ENCODE measurements around the gene HOXC11.

Gene HOXC11

GRCh38 chr12:53944209-53944608, 28.7 kb upstream of the HOXC11 start:
- DNase-seq = no peak

- DNase-seq = no peak
Measured at GRCh38 chr12:53944907-53945847, 27.7 kb upstream of the HOXC11 start.

- DNase-seq = no peak
Measured at GRCh38 chr12:53947743-53948142, 25.2 kb upstream of the HOXC11 start.

DNA sequence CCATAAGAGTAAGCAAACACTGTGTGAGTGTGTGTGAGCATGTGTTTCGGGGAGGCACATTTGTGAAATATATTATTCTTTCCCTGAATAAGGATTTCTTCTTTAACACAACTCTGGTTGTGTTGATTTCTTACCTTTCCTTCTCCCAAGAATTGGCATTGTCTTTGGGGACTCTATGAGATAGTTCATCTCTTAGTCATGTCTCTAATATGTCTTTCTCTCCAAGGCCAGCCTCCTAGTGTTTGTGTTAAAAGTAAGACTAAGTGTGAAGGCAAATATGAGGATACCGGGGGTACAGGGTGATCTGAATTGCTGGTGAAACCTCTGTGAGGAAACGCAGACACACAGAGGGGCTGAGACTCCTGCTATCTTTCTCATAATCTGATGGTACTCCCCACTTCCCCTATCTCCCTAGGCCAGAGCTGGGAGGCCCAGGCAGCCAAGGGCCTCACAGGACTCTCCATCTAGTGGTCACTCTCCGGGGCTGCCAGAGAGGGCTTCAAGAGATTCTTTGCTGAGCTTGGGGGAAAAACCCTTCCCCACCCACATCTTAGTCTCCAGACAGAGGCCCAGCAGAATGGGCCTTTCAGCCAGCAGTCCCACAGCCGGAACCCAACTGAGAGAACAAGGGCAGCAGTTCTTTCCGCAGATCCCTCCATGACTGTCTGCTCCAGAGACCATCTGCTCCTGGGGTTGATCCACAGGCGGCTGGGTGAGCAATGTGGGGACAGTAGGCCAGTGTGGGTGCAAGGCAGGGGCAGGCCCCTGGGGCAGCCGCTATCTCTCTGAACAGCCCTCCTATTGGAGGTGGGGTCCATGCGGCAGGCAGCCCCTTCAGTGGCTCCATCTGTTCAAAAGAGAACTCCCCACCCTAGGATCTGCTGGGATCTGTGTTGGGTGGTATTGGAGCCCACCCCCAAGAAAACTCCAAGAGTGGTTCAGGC, 24.0 kb upstream of the HOXC11 start:
- no peak for DNase-seq

- DNase-seq = no peak
Measured at GRCh38 chr12:53949631-53950436, 23.1 kb upstream of the HOXC11 start.

DNA sequence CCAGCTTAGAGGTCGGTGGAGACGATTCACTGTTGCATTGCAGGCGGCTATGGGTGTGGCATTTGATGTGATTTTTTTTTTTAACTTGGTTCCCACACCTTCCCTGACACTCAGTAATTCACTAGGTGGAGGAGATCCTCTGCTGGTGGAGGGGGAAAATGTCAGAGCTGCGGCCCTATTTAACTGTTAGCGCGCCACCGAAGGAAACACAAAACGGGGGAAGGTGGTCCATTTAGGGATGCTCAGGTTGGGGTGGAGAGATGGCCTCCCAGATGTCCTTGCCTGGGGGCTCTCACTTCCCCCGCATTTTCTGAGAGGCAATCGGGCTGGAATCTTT, 22.5 kb upstream of the HOXC11 start:
- DNase-seq = no peak

DNA sequence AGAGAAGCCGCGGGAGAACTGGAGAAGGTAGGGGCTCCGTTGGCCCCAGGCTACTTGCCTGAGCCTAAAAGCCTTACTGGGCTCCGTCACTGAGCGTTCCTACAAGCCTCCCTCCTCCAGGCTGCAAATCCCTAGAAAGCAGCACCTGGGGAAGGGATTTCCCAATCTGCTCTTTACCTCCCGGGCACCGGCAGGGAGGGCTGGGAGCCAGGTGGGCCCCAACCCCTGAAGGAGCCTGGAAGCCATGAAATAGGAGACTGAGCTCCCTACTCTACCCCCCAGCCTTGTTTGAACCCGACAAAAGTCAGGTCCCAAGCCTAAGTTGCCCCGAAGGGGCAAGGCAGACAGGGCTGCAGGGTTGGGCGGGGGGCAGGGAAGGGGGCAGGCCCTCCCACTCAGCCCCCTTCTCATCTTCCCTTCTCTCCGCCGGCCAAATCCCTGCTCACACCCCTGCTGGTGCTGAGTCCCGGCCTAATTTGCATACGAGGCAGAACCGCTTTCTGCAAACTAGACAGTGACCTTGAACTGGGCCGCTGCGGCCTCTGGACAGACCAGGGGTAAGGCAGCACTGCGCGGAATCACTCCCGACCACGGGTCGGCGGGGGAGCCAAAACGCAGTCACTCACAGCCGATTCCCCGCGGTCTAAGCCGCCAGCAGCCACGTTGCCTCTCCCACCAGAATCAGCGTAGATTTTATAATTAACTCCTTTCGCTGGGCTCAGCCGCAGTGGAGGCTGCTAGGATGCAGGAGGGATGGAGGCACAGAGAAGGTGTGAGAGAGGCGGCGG, 21.9 kb upstream of the HOXC11 start:
- DNase-seq = no peak

- DNase-seq = no peak
Measured at GRCh38 chr12:53951577-53952334, 21.2 kb upstream of the HOXC11 start.

GRCh38 chr12:53952335-53952694, 20.6 kb upstream of the HOXC11 start:
- DNase-seq = no peak

GRCh38 chr12:53952871-53953734, 19.8 kb upstream of the HOXC11 start:
- DNase-seq = no peak

- DNase-seq = no peak
Measured at GRCh38 chr12:53953831-53954693, 18.9 kb upstream of the HOXC11 start.

DNA sequence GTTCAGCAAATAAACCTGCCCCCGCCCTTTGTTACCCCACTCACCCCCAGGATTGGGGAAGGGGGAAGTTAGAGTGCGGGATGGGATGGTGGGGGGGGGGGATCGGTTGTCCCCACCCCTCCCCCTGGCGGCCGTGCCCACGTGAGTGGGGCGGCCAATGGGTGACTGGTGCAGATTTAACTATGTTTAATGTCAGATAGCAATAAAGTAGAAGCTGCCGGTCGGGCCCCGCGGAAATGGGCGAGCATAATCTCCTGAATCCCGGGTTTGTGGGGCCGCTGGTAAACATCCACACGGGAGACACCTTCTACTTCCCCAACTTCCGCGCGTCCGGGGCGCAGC, 18.3 kb upstream of the HOXC11 start, which contains the start of gene HOXC12:
Gene HOXC12, plus strand, starts transcription at position 210 of the 342 bp plus-strand sequence. Its CDS starts 27 bp downstream, at position 237.
- no peak for DNase-seq

GRCh38 chr12:53955036-53955775, 17.7 kb upstream of the HOXC11 start:
- no peak for DNase-seq

GRCh38 chr12:53955776-53956250, 17.1 kb upstream of the HOXC11 start:
- DNase-seq = no peak

GRCh38 chr12:53956251-53956887, 16.6 kb upstream of the HOXC11 start:
- no peak for DNase-seq

DNA sequence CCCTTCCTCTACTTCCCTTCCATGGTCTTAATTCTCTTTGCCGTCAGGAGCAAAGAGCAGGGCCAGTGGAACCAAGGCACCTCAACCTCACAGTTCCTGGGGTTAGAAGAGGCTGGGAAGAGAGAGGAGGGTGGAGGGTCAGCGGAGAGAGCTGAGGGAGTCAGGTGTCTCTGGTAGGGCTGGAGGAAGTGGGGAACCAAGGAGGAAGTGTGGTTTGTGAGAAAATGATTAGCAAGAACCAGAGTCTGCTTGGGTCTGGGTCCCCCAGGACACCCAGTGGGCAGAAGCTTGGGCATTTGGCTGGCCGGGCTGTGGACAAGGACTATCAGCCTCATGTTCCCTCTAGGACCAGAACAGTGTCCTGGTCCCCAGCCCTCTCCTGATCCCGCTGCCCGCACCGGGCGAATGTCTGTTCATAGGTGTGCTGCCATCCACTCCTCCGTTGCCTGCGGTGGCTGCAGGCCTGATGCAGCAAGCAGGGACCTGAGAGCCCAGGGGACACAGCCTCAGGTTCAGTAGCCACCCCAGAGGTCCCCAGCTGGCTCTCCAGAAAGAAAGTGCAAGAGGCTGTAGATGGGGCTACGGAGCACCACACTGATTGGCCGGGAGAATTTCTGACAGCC, 15.9 kb upstream of the HOXC11 start:
- DNase-seq = no peak

DNA sequence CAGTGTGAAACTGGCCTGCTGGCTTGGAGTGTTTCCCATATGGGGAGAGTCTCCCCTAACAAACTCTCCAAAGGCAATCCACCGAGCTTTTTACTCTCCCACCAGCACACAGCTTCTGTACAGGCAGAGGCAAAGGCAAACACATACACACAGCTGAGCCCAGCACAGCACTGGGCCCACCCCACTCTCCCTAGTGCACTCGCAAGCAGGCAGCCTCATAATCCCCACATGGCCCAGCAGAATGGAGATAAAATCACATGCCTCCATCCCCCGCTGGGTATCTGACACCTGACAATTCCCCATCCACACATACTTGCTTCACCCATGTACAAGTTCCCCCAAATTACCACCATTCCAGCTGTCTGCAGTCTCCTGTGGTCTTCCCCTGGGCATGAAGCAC, 14.8 kb upstream of the HOXC11 start:
- no peak for DNase-seq
